HG02885 (cell line): ENCODE results near the gene RPH3AL.
"Not testable (repeated sequence)": the region's sequence is repeated elsewhere in the genome, so short reads cannot be mapped to it uniquely, and the experiment has no call there.

ENCODE experiments used
- ATAC-seq: cut with Tn5 transposase; IDR thresholded peaks from one replicate; pipeline ENCODE4 v1.9.1; 2021; ENCODE audit warnings: mild to moderate bottlenecking; ENCODE audit not compliant: unreplicated experiment, poor library complexity

The RPH3AL gene

DNA sequence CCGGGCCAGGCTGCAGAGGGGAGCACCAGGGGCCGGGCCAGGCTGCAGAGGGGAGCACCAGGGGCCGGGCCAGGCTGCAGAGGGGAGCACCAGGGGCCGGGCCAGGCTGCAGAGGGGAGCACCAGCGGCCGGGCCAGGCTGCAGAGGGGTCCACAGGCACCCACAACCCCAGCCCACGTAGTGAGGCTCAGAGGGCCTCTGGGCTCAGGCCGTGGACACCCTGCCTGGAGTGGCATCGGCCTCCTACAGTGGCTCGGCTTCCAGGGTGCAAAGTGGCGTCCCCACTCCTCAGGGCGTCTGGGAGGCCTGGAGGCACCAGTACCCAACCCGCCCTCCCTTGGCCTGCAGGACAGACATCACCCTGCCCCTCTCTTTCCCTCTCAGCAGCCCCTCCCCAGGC is 180.7 kb downstream of the RPH3AL start:
- ATAC-seq: no peak

DNA sequence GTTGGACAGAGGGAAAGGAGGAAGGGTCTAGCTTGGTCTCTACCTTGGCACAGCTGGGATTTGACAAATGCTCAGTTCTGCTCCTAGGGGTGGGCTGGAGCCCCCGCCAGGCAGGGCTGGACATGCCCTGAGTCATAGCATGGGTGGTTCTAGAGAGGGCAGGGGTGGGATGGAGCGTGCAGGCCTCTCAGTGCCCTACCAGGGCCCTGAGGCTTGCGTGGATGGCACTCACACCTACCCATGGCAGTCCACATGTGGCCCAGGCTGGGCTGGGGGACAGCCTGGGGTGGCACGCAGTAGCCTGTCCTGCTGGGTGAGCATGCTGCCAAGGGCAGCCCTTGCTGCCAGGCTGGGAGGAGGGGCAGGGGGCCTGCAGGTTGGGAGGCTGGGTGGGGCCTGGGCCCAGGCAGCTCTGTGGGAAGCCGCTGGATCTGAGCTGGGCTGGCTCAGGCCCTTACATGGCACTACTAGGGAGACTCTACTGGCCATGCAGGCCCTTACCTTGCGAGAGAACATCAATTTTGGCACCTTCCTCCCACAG is 182.4 kb downstream of the RPH3AL start:
- no peak for ATAC-seq

DNA sequence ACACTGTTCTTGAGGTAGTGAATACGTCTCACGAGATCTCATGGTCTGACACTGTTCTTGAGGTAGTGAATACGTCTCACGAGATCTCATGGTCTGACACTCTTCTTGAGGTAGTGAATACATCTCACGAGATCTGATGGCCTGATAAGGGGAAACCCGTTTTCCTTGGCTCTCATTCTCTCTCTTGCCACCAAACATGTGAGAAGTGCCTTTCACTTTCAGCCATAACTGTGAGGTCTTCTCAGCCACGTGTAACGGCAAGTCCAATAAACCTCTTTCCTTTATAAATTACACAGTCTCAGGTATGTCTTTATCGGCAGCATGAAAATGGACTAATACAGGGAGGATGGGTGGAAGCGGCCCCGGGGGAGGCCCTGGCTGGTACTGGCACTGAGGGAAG is 184.0 kb downstream of the RPH3AL start:
- ATAC-seq: not testable (repeated sequence)

DNA sequence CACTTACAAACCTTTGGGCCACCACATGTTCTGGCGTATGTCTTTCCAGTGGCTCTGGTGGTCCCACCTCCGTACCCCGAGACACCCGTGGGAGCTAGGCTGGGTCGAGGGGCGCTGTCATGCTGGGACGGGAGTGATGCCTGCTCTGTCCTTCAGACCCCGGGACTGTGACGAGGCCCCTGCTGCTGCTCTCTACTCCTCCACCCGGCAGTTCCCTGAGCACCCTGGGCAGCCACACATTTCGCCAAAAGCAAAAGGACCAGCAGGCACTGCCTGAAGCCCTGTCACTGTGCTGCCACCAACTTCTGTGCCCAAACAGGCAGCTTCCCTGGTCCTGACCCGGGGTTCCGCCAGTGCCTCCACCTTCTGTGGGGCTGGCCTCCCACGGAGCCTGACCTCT is 186.7 kb downstream of the RPH3AL start:
- no peak for ATAC-seq

DNA sequence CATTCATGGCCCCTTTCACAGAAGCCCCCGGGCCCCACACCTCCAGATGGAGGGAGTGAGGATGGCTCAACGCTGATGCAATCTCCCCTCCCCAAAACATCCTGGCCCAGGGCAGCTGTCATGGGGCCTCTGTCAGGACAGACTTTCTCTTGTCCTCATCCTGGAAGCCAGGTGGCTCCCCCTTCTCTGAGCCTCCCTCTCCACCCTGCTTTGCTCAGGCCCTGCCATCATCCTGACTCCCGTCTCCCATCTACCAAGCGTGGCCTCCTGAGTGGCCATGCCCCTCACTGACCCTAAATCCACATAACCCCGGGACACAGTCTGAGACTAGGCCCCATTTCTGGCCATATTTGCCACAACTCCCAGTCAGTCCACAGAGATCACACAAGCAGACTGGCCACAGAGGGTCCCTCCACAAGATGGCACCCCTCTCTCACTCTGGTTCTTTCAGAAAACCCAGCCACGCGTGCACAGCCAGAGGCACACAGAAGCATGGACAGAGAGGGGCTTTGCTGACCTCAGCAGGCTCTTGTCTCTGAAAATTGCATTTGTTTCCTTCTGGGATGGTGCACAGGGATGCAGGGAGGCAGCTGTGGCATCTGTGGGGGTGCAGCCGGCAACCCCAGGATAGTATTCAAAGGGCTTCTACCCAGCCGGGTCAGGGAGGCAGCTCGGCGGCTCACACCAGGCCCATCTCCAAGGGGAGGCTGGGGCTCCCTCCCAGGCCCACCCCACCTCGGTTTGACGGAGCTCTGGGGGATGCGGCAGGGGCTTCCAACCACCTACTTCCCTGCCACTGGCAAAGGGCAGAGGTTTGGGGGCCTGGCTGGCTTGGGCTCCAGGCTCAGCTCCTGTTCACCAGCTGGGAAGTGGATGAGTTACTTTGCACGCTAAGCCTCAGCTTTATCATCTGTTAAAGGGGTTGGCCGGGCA is 188.0 kb downstream of the RPH3AL start:
- no peak for ATAC-seq

DNA sequence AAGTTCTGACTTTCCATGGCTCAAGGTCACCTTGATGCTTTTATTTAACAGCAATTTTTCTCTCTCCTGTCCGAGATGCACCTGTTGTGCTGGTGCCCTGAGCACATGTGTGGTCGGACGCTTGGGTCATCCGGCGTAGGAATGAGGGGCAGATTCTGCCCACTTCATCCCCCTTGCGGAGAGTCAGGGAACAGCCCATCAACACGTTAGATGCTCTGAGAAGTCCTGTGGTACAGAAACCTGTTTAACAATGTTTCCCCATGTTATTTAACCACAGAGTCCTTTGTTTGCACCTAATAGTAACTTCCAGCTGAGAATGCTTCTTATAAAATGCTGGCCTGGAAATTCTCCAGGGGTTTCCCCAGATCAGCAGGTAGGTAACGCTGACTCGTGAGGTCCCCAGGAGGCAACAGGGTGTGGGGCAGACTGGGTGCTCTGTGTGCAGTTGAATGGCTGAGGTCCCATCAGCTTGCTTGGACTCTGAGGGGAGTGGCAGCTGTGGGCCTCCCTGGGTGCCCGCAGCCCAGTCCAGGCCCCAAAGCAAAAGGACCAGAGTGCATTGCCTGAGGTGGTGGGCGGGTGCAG is 189.0 kb downstream of the RPH3AL start:
- no peak for ATAC-seq

DNA sequence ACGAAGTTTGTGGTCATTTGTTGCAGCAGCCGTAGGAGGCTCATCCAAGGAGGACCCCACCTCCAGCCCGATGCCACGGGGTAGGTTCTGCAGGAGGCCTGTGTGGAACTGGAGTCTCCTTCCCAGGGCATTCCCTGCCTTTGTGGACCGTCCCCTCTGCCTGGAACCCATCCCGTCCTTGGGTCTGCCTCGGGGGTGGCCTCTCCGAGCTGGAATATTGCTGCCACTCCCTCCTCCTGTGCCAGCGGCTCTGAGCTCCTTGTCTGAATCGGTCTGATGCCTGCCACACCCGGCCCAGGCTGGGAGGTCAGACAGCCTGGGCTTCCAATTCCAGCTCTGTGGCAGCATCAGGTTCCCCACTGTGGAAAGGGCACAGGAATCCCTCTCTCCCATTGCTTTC is 189.9 kb downstream of the RPH3AL start:
- no peak for ATAC-seq
